GM23248 (cell line): ENCODE measurements around the gene CFAP92.

Experiments used
- EZH2 ChIP-seq: fragments of 200-600 bp; sonication (generic); IDR thresholded peaks from 2 replicates; pipeline ENCODE4 v1.6.1; 2018; ENCODE audit warnings: antibody characterized with exemption, mild to moderate bottlenecking; ENCODE audit not compliant: insufficient read depth, poor library complexity, severe bottlenecking
- EZH2phosphoT487 ChIP-seq: fragments of 200-600 bp; sonication (generic); IDR thresholded peaks from 2 replicates; pipeline ENCODE4 v1.6.1; 2018; ENCODE audit warnings: antibody characterized with exemption, moderate library complexity, mild to moderate bottlenecking, low read depth; ENCODE audit not compliant: insufficient read depth

GRCh38 chr3:128987302-128988100 lies 6.4 kb downstream of the CFAP92 start:
- no peak for TF ChIP-seq EZH2
- TF ChIP-seq EZH2phosphoT487: no peak
